ENCODE measurements around the gene TCIRG1. TPM values are rescaled to one million over a fixed set of nuclear protein-coding genes. Genes with fewer than 3 reads are reported as not detected.
A peak's percentile ranks its signal among the peaks of the same experiment; 100 is the strongest.

The TCIRG1 gene
- total and polyA plus RNA-seq, 4 donors, result 32.2 to 96.1 (median 44.5) TPM

DNA sequence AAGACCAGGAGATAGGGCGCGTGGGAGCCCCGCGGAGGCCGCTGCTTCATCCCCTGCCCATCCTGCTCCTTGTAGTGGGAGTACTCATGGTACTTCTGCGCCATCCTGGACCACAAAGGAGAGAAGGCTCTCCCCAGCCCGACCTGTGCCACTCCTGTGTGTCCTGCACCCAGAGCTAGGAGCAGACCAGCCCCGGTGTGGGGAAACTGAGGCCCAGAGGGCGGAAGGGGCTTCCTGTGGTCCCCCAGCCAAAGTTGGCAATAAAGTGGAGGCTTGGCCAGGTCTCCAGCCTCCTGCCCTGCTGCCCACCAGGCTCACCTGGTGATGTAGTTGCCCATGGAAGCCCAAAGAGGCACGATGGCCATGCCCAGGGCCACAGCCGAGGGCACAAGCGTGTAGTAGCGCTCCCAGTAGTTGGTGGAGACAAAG is 39.6 kb upstream of the TCIRG1 start:
- Histone ChIP-seq H3K4me1 (ENCODE audit: control insufficient read depth in 4 of 4, insufficient read depth in 4 of 4, low read length in 3 of 4) (peaks cover 0 to 7% (median 1%) of the 10 kb centered on the region in 4 donors), H3K36me3 (ENCODE audit: control insufficient read depth in 4 of 4, insufficient read depth in 3 of 4, low read depth in 1 of 4, low read length in 3 of 4) (peaks cover 0 to 2% (median 0%) of the 10 kb centered on the region in 4 donors), H3K27ac (ENCODE audit: low read depth in 1 of 2, low read length in 2 of 2) (no peak overlapping the region), H3K9ac (ENCODE audit: low read depth in 1 of 2, low read length in 2 of 2) (no peak overlapping the region), H3K9me3 (ENCODE audit: control insufficient read depth in 4 of 4, low read length in 3 of 4) (no peaks in the 10 kb centered on the region), H3K4me3 (ENCODE audit: low read depth in 1 of 3, low read length in 3 of 3) (no peak overlapping the region), H3K27me3 (ENCODE audit: control insufficient read depth in 4 of 4, insufficient read depth in 4 of 4, low read length in 3 of 4) (no peaks in the 10 kb centered on the region)
- WGBS, result 96% methylated on average over 13 of the region's 13 CpGs
- no peak for DNase-seq (ENCODE audit: low spot score)
- TF ChIP-seq RAD21 (IDR thresholded peaks at IDR 0.05), result no peak
- no peak for TF ChIP-seq JUND (IDR thresholded peaks at IDR 0.05)
- TF ChIP-seq SP1 (IDR thresholded peaks at IDR 0.05), result no peak
- TF ChIP-seq YY1 (IDR thresholded peaks at IDR 0.05), result no peak
- TF ChIP-seq HNF4A (conservative IDR thresholded peaks at IDR 0.05), result no peak
- TF ChIP-seq, protein P1, sequence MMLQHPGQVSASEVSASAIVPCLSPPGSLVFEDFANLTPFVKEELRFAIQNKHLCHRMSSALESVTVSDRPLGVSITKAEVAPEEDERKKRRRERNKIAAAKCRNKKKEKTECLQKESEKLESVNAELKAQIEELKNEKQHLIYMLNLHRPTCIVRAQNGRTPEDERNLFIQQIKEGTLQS (IDR thresholded peaks at IDR 0.05), result no peak
- TF ChIP-seq EGR1 (IDR thresholded peaks at IDR 0.05; ENCODE audit: low read depth in 2 of 2), result no peak
- TF ChIP-seq, protein P2, sequence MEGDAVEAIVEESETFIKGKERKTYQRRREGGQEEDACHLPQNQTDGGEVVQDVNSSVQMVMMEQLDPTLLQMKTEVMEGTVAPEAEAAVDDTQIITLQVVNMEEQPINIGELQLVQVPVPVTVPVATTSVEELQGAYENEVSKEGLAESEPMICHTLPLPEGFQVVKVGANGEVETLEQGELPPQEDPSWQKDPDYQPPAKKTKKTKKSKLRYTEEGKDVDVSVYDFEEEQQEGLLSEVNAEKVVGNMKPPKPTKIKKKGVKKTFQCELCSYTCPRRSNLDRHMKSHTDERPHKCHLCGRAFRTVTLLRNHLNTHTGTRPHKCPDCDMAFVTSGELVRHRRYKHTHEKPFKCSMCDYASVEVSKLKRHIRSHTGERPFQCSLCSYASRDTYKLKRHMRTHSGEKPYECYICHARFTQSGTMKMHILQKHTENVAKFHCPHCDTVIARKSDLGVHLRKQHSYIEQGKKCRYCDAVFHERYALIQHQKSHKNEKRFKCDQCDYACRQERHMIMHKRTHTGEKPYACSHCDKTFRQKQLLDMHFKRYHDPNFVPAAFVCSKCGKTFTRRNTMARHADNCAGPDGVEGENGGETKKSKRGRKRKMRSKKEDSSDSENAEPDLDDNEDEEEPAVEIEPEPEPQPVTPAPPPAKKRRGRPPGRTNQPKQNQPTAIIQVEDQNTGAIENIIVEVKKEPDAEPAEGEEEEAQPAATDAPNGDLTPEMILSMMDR (IDR thresholded peaks at IDR 0.05; ENCODE audit: low read depth, low read length, missing input control), result no peak
- TF ChIP-seq RXRA (IDR thresholded peaks at IDR 0.05), result no peak
- TF ChIP-seq TAF1 (conservative IDR thresholded peaks at IDR 0.05), result no peak

DNA sequence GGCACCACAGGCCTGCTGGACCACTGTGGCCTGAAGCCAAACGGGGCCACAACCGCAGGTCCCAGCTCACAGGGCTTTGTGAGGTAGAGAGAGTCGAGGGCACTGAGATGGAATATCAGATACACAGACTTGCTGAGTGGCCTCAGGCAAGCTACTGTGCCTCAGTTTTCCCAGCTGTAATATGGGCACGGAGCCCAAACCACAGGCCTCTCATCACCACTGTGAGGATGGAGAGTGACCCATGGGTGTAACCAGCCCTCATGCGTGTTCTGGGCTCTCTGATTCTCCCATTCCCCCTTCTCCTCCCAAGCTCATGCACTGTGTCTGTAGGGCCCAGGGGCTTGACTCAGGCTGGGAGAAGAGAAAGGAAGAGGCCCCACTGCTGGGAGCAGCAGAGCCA is 39.1 kb upstream of the TCIRG1 start:
- Histone ChIP-seq H3K27ac (ENCODE audit: low read depth in 1 of 2, low read length in 2 of 2) (no peak overlapping the region), H3K9me3 (ENCODE audit: control insufficient read depth in 4 of 4, low read length in 3 of 4) (no peaks in the 10 kb centered on the region), H3K36me3 (ENCODE audit: control insufficient read depth in 4 of 4, insufficient read depth in 3 of 4, low read depth in 1 of 4, low read length in 3 of 4) (peaks cover 0 to 2% (median 0%) of the 10 kb centered on the region in 4 donors), H3K4me3 (ENCODE audit: low read depth in 1 of 3, low read length in 3 of 3) (no peak overlapping the region), H3K27me3 (ENCODE audit: control insufficient read depth in 4 of 4, insufficient read depth in 4 of 4, low read length in 3 of 4) (no peaks in the 10 kb centered on the region), H3K4me1 (ENCODE audit: control insufficient read depth in 4 of 4, insufficient read depth in 4 of 4, low read length in 3 of 4) (peaks cover 0 to 7% (median 3%) of the 10 kb centered on the region in 4 donors), H3K9ac (ENCODE audit: low read depth in 1 of 2, low read length in 2 of 2) (no peak overlapping the region)
- 98% methylated on average over 5 of the region's 5 CpGs for whole genome bisulfite sequencing
- TF ChIP-seq, protein P3, sequence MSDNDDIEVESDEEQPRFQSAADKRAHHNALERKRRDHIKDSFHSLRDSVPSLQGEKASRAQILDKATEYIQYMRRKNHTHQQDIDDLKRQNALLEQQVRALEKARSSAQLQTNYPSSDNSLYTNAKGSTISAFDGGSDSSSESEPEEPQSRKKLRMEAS (IDR thresholded peaks at IDR 0.05), result no peak
- TF ChIP-seq YY1 (IDR thresholded peaks at IDR 0.05) (no peak), NR2F2 (IDR thresholded peaks at IDR 0.05) (no peak), JUND (IDR thresholded peaks at IDR 0.05) (no peak), SP1 (IDR thresholded peaks at IDR 0.05) (no peak), RXRA (IDR thresholded peaks at IDR 0.05) (no peak), HNF4G (IDR thresholded peaks at IDR 0.05) (no peak), FOXA2 (IDR thresholded peaks at IDR 0.05) (no peak)
- TF ChIP-seq, protein P4, sequence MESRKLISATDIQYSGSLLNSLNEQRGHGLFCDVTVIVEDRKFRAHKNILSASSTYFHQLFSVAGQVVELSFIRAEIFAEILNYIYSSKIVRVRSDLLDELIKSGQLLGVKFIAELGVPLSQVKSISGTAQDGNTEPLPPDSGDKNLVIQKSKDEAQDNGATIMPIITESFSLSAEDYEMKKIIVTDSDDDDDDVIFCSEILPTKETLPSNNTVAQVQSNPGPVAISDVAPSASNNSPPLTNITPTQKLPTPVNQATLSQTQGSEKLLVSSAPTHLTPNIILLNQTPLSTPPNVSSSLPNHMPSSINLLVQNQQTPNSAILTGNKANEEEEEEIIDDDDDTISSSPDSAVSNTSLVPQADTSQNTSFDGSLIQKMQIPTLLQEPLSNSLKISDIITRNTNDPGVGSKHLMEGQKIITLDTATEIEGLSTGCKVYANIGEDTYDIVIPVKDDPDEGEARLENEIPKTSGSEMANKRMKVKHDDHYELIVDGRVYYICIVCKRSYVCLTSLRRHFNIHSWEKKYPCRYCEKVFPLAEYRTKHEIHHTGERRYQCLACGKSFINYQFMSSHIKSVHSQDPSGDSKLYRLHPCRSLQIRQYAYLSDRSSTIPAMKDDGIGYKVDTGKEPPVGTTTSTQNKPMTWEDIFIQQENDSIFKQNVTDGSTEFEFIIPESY (IDR thresholded peaks at IDR 0.05), result no peak
- DNase-seq (ENCODE audit: low spot score), result no peak

DNA sequence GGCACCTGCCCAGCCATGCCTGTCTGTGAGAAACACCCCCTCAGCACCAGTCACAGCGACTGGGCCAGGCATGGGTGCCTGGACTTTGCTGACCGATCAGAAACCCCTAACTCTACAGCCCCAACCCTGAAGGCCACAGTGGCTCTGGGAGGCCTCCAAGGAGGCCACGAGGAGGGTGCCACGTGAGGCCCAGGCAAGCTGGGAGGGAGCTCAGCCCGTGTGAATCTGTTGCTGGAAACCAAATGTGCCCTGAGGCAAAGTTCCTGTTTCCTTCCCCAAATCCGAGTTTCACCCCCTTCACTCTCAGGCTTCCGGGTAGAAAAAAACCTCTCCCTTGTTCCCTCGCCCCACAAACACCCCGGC is 36.3 kb upstream of the TCIRG1 start:
- peak overlapping the region in 1 of 3 donors; percentile 10 for H3K4me3 ChIP-seq (ENCODE audit: low read depth in 1 of 3, low read length in 3 of 3)
- DNase-seq (ENCODE audit: low spot score), result no peak
- H3K9me3 ChIP-seq (ENCODE audit: control insufficient read depth in 4 of 4, low read length in 3 of 4), result no peaks in the 10 kb centered on the region
- H3K36me3 ChIP-seq (ENCODE audit: control insufficient read depth in 4 of 4, insufficient read depth in 3 of 4, low read depth in 1 of 4, low read length in 3 of 4), result peaks cover 0 to 2% (median 0%) of the 10 kb centered on the region in 4 donors
- H3K9ac ChIP-seq (ENCODE audit: low read depth in 1 of 2, low read length in 2 of 2), result no peak overlapping the region
- peaks cover 0 to 6% (median 2%) of the 10 kb centered on the region in 4 donors for H3K4me1 ChIP-seq (ENCODE audit: control insufficient read depth in 4 of 4, insufficient read depth in 4 of 4, low read length in 3 of 4)
- H3K27ac ChIP-seq (ENCODE audit: low read depth in 1 of 2, low read length in 2 of 2), result peak overlapping the region in 1 of 2 donors; percentile 8
- H3K27me3 ChIP-seq (ENCODE audit: control insufficient read depth in 4 of 4, insufficient read depth in 4 of 4, low read length in 3 of 4), result no peaks in the 10 kb centered on the region
- WGBS, result 82% methylated on average over 9 of the region's 9 CpGs
- no peak for TF ChIP-seq YY1 (IDR thresholded peaks at IDR 0.05)
- TF ChIP-seq TAF1 (conservative IDR thresholded peaks at IDR 0.05), result no peak
- TF ChIP-seq, protein P5, sequence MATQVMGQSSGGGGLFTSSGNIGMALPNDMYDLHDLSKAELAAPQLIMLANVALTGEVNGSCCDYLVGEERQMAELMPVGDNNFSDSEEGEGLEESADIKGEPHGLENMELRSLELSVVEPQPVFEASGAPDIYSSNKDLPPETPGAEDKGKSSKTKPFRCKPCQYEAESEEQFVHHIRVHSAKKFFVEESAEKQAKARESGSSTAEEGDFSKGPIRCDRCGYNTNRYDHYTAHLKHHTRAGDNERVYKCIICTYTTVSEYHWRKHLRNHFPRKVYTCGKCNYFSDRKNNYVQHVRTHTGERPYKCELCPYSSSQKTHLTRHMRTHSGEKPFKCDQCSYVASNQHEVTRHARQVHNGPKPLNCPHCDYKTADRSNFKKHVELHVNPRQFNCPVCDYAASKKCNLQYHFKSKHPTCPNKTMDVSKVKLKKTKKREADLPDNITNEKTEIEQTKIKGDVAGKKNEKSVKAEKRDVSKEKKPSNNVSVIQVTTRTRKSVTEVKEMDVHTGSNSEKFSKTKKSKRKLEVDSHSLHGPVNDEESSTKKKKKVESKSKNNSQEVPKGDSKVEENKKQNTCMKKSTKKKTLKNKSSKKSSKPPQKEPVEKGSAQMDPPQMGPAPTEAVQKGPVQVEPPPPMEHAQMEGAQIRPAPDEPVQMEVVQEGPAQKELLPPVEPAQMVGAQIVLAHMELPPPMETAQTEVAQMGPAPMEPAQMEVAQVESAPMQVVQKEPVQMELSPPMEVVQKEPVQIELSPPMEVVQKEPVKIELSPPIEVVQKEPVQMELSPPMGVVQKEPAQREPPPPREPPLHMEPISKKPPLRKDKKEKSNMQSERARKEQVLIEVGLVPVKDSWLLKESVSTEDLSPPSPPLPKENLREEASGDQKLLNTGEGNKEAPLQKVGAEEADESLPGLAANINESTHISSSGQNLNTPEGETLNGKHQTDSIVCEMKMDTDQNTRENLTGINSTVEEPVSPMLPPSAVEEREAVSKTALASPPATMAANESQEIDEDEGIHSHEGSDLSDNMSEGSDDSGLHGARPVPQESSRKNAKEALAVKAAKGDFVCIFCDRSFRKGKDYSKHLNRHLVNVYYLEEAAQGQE (IDR thresholded peaks at IDR 0.05), result no peak
- no peak for TF ChIP-seq NR2F2 (IDR thresholded peaks at IDR 0.05)
- TF ChIP-seq EGR1 (IDR thresholded peaks at IDR 0.05; ENCODE audit: low read depth in 2 of 2), result no peak
- TF ChIP-seq, protein P1 (IDR thresholded peaks at IDR 0.05), result no peak
- TF ChIP-seq RAD21 (IDR thresholded peaks at IDR 0.05), result no peak
- no peak for TF ChIP-seq HNF4G (IDR thresholded peaks at IDR 0.05)
- TF ChIP-seq RXRA (IDR thresholded peaks at IDR 0.05), result no peak
- no peak for TF ChIP-seq FOXA1 (IDR thresholded peaks at IDR 0.05)
- TF ChIP-seq HNF4A (conservative IDR thresholded peaks at IDR 0.05), result no peak
- no peak for TF ChIP-seq SP1 (IDR thresholded peaks at IDR 0.05)
